B cell (primary cell): ENCODE measurements around the gene CHST15.

Source experiments
- EZH2 ChIP-seq: IDR thresholded peaks from 2 replicates; pipeline ENCODE4 v1.6.1; 2012; ENCODE audit warnings: borderline replicate concordance, low read depth, mild to moderate bottlenecking, moderate library complexity, low read length; ENCODE audit not compliant: insufficient read depth, poor library complexity, severe bottlenecking
- TF ChIP-seq, protein P1 (sequence below): fragments of 200-600 bp; IDR thresholded peaks from one replicate; pipeline ENCODE4 v1.8.0; 2022; ENCODE audit warnings: antibody characterized with exemption, mild to moderate bottlenecking

DNA sequence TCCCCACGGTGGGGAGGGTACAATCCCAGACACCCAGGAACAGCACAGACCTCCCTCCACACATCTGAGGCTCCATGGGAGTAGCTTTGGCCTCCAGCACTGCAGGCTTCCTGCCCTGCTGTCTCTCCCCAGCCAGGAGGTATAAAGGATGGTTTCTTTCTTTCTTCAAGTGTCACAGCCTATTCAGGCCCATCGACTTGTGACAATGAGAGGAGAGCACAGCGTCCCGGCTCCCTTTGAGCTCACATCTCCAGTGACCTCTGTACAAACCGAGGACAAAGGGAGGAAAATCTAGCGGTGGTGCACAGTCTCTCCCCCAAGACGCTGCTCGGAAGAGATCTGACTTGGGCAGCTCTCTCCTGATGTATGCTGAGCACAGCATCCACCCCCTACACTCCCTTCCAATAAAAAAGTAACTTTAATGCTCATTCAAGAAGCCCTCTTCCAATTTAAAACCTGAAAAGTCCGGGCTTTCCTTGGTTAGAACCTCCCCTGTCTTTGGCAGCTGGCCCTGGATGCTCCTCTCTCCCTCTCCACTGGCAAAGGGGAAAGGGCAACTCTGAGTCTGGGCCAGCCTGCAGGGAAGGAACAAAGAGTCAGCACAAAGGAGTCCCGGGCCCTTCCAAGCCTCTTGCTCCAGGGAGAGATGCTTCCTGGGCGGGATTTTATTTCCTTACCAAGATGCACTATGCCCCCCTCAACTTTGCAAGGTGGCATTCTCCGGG is 18.0 kb downstream of the CHST15 start:
- TF ChIP-seq, protein P1, sequence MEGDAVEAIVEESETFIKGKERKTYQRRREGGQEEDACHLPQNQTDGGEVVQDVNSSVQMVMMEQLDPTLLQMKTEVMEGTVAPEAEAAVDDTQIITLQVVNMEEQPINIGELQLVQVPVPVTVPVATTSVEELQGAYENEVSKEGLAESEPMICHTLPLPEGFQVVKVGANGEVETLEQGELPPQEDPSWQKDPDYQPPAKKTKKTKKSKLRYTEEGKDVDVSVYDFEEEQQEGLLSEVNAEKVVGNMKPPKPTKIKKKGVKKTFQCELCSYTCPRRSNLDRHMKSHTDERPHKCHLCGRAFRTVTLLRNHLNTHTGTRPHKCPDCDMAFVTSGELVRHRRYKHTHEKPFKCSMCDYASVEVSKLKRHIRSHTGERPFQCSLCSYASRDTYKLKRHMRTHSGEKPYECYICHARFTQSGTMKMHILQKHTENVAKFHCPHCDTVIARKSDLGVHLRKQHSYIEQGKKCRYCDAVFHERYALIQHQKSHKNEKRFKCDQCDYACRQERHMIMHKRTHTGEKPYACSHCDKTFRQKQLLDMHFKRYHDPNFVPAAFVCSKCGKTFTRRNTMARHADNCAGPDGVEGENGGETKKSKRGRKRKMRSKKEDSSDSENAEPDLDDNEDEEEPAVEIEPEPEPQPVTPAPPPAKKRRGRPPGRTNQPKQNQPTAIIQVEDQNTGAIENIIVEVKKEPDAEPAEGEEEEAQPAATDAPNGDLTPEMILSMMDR: no peak
- TF ChIP-seq EZH2: no peak
